HG02981 (cell line): ENCODE data around the gene XRN1.
"Not testable (repeated sequence)": the region's sequence is repeated elsewhere in the genome, so short reads cannot be mapped to it uniquely, and the experiment has no call there.

Experiments
- ATAC-seq: cut with Tn5 transposase; IDR thresholded peaks from one replicate; pipeline ENCODE4 v1.9.1; 2021; ENCODE audit warnings: mild to moderate bottlenecking, moderate library complexity; ENCODE audit not compliant: unreplicated experiment

Gene XRN1

GRCh38 chr3:142353571-142353970 is 94.3 kb downstream of the XRN1 start:
- no peak for ATAC-seq

- ATAC-seq, result not testable (repeated sequence)
Measured at GRCh38 chr3:142352698-142353097, 95.1 kb downstream of the XRN1 start.

GRCh38 chr3:142348460-142348859 is 99.4 kb downstream of the XRN1 start:
- ATAC-seq, result no peak

- ATAC-seq, result no peak
Measured at GRCh38 chr3:142337994-142338393, 109.8 kb downstream of the XRN1 start.

- no peak for ATAC-seq
Measured at GRCh38 chr3:142332390-142332789, 115.4 kb downstream of the XRN1 start.

GRCh38 chr3:142324275-142324953 is 123.4 kb downstream of the XRN1 start:
- not testable (repeated sequence) for ATAC-seq

GRCh38 chr3:142319912-142320311 is 127.9 kb downstream of the XRN1 start:
- no peak for ATAC-seq

- ATAC-seq, result no peak
Measured at GRCh38 chr3:142319094-142319493, 128.7 kb downstream of the XRN1 start.

GRCh38 chr3:142318331-142318730 is 129.5 kb downstream of the XRN1 start:
- no peak for ATAC-seq

GRCh38 chr3:142315978-142316388 is 131.9 kb downstream of the XRN1 start:
- not testable (repeated sequence) for ATAC-seq

- no peak for ATAC-seq
Measured at GRCh38 chr3:142315083-142315482, 132.8 kb downstream of the XRN1 start.

- no peak for ATAC-seq
Measured at GRCh38 chr3:142310439-142310838, 137.4 kb downstream of the XRN1 start.

GRCh38 chr3:142302847-142303246 is 145.0 kb downstream of the XRN1 start:
- not testable (repeated sequence) for ATAC-seq

- no peak for ATAC-seq
Measured at GRCh38 chr3:142298626-142299025, 149.2 kb downstream of the XRN1 start.

GRCh38 chr3:142296507-142296906 is 151.3 kb downstream of the XRN1 start:
- no peak for ATAC-seq

- no peak for ATAC-seq
Measured at GRCh38 chr3:142287866-142288638, 159.8 kb downstream of the XRN1 start.

- ATAC-seq, result no peak
Measured at GRCh38 chr3:142285083-142285517, 162.7 kb downstream of the XRN1 start.

- ATAC-seq, result no peak
Measured at GRCh38 chr3:142282503-142282902, 165.3 kb downstream of the XRN1 start.

GRCh38 chr3:142281474-142281873 is 166.4 kb downstream of the XRN1 start:
- no peak for ATAC-seq

- no peak for ATAC-seq
Measured at GRCh38 chr3:142279965-142280590, 167.8 kb downstream of the XRN1 start.

GRCh38 chr3:142278451-142278850 is 169.4 kb downstream of the XRN1 start:
- no peak for ATAC-seq

GRCh38 chr3:142276781-142277180 is 171.1 kb downstream of the XRN1 start:
- ATAC-seq, result no peak
